OCI-LY3 (cell line): ENCODE results near the gene ZNF516.

Experiments
- EZH2phosphoT487 ChIP-seq: fragments of 200-600 bp; shearing (Covaris generic); IDR thresholded peaks from 2 replicates; pipeline ENCODE4 v1.6.1; 2018; ENCODE audit warnings: antibody characterized with exemption, mixed run types, low read depth
- TF ChIP-seq, protein P1 (sequence below): fragments of 200-600, 300-600 bp; sonication (generic); IDR thresholded peaks from 2 replicates; pipeline ENCODE4 v1.5.1; 2014; ENCODE audit warnings: antibody characterized with exemption, low read length, low read depth

DNA sequence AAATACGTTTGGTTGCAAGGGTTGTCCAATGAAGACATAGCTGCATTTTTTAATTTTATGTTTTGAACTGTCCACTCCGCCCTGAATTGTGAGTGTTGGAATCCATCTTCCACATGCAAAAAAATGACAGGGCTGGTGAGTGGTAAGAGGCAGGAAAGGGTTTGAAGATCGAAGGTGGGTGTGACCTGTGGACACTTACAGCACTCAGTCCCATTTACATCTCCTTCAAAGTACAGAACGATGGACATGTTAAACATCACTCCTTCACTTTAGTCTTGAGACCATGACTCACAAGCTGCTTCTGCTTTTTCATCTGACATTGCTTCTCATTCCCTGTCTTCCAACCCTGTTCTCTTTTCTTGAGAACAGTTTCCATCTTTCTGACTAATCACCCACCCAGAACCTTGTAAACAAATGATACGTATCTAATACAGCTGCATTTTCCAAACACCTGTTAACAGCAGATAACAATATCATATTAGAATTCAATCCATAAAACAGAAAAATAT, 179.3 kb downstream of the ZNF516 start:
- TF ChIP-seq, protein P1, sequence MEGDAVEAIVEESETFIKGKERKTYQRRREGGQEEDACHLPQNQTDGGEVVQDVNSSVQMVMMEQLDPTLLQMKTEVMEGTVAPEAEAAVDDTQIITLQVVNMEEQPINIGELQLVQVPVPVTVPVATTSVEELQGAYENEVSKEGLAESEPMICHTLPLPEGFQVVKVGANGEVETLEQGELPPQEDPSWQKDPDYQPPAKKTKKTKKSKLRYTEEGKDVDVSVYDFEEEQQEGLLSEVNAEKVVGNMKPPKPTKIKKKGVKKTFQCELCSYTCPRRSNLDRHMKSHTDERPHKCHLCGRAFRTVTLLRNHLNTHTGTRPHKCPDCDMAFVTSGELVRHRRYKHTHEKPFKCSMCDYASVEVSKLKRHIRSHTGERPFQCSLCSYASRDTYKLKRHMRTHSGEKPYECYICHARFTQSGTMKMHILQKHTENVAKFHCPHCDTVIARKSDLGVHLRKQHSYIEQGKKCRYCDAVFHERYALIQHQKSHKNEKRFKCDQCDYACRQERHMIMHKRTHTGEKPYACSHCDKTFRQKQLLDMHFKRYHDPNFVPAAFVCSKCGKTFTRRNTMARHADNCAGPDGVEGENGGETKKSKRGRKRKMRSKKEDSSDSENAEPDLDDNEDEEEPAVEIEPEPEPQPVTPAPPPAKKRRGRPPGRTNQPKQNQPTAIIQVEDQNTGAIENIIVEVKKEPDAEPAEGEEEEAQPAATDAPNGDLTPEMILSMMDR: no peak
- no peak for TF ChIP-seq EZH2phosphoT487
